Kidney epithelial cell (primary cell): ENCODE measurements around the gene CARMIL1. TPM values are rescaled to one million over a fixed set of nuclear protein-coding genes. Genes with fewer than 3 reads are reported as not detected.

ENCODE experiments used
- DNase-seq: peaks from one replicate; pipeline ENCODE4 v3.0.0-alpha.2; 2010; ENCODE audit warnings: low read depth
- H3K27me3 ChIP-seq: 2 replicates; pipeline ENCODE4 v1.6.0; 2011; ENCODE audit warnings: low read length; ENCODE audit not compliant: control insufficient read depth, insufficient read depth
- H3K36me3 ChIP-seq: 2 replicates; pipeline ENCODE4 v1.5.1; 2011; ENCODE audit warnings: low read length; ENCODE audit not compliant: control insufficient read depth, insufficient read depth
- H3K4me3 ChIP-seq: 2 replicates; pipeline ENCODE4 v1.5.1; 2011; ENCODE audit warnings: low read depth, mild to moderate bottlenecking, control low read depth, low read length
- CTCF ChIP-seq: IDR thresholded peaks from 2 replicates; pipeline ENCODE4 v1.5.1; 2011; ENCODE audit warnings: mild to moderate bottlenecking, moderate library complexity, low read length, control low read depth, inconsistent platforms; ENCODE audit not compliant: insufficient read depth, poor library complexity, severe bottlenecking
- total RNA-seq: library from RNA; depleted of rRNA; stranded (reverse); fragments of >200 nt; gene quantifications from 2 replicates; pipeline ENCODE4 v1.2.3, GENCODE V29; 2015

CARMIL1 gene
- total RNA-seq, 1 donor from 2014 or later: 14.7 TPM

GRCh38 chr6:25446830-25447569 is 167.8 kb downstream of the CARMIL1 start:
- no peak for DNase-seq
- no peak for TF ChIP-seq CTCF
- Histone ChIP-seq H3K4me3 (no peak overlapping the region), H3K27me3 (no peaks in the 10 kb centered on the region), H3K36me3 (no peaks in the 10 kb centered on the region)

- no peak for TF ChIP-seq CTCF
- Histone ChIP-seq H3K4me3 (no peak overlapping the region), H3K36me3 (no peaks in the 10 kb centered on the region), H3K27me3 (no peaks in the 10 kb centered on the region)
- no peak for DNase-seq
These were observed 168.4 kb downstream of the CARMIL1 start for GRCh38 chr6:25447570-25447929.

- no peak for DNase-seq
- Histone ChIP-seq H3K36me3 (no peaks in the 10 kb centered on the region), H3K27me3 (no peaks in the 10 kb centered on the region), H3K4me3 (no peak overlapping the region)
- no peak for TF ChIP-seq CTCF
These were observed 169.9 kb downstream of the CARMIL1 start for GRCh38 chr6:25448965-25449538.

GRCh38 chr6:25449774-25450173 is 170.6 kb downstream of the CARMIL1 start:
- Histone ChIP-seq H3K4me3 (no peak overlapping the region), H3K27me3 (no peaks in the 10 kb centered on the region), H3K36me3 (no peaks in the 10 kb centered on the region)
- DNase-seq: no peak
- TF ChIP-seq CTCF: no peak

GRCh38 chr6:25450469-25451198 is 171.5 kb downstream of the CARMIL1 start:
- no peak for DNase-seq
- Histone ChIP-seq H3K36me3 (no peaks in the 10 kb centered on the region), H3K4me3 (no peak overlapping the region), H3K27me3 (no peaks in the 10 kb centered on the region)
- no peak for TF ChIP-seq CTCF
